HG03108 (cell line): Measurements from ENCODE around the gene PARS2.
"Not testable (repeated sequence)": the region's sequence is repeated elsewhere in the genome, so short reads cannot be mapped to it uniquely, and the experiment has no call there.

Experiments used
- ATAC-seq: cut with Tn5 transposase; IDR thresholded peaks from one replicate; pipeline ENCODE4 v1.9.1; 2021; ENCODE audit warnings: moderate library complexity; ENCODE audit not compliant: unreplicated experiment

PARS2 gene

GRCh38 chr1:54775828-54776721 lies 11.8 kb upstream of the PARS2 start:
- ATAC-seq: not testable (repeated sequence)

- ATAC-seq: no peak
Measured at GRCh38 chr1:54774820-54775498, 10.6 kb upstream of the PARS2 start.

GRCh38 chr1:54772951-54773350 lies 8.6 kb upstream of the PARS2 start:
- ATAC-seq: no peak

GRCh38 chr1:54768093-54768492 lies 3.8 kb upstream of the PARS2 start:
- no peak for ATAC-seq

- ATAC-seq: no peak
Measured at GRCh38 chr1:54767526-54767925, 3.2 kb upstream of the PARS2 start.

GRCh38 chr1:54766726-54767125 lies 2.4 kb upstream of the PARS2 start:
- ATAC-seq: no peak

- ATAC-seq: peak; percentile 4
Measured at GRCh38 chr1:54764922-54765561, 719 bp upstream of the PARS2 start.

GRCh38 chr1:54763816-54764132 lies 549 bp downstream of the PARS2 start:
- no peak for ATAC-seq

GRCh38 chr1:54758678-54759348 lies 5.5 kb downstream of the PARS2 start:
- ATAC-seq: no peak

GRCh38 chr1:54757833-54758232 lies 6.5 kb downstream of the PARS2 start:
- ATAC-seq: no peak

GRCh38 chr1:54754486-54755285 lies 9.6 kb downstream of the PARS2 start:
- ATAC-seq: no peak

GRCh38 chr1:54754045-54754444 lies 10.3 kb downstream of the PARS2 start:
- ATAC-seq: no peak

- ATAC-seq: no peak
Measured at GRCh38 chr1:54751426-54751825, 12.9 kb downstream of the PARS2 start.

- ATAC-seq: no peak
Measured at GRCh38 chr1:54750596-54750995, 13.7 kb downstream of the PARS2 start.

GRCh38 chr1:54748094-54748835 lies 16.1 kb downstream of the PARS2 start:
- no peak for ATAC-seq

GRCh38 chr1:54745864-54746263 lies 18.5 kb downstream of the PARS2 start:
- no peak for ATAC-seq

- no peak for ATAC-seq
Measured at GRCh38 chr1:54745274-54745673, 19.0 kb downstream of the PARS2 start.

GRCh38 chr1:54744696-54745095 lies 19.6 kb downstream of the PARS2 start:
- ATAC-seq: no peak

GRCh38 chr1:54743416-54744226 lies 20.7 kb downstream of the PARS2 start:
- no peak for ATAC-seq
